NB4 (cell line): ENCODE measurements around the gene DRAP1.

ENCODE experiments used
- CTCF ChIP-seq: IDR thresholded peaks from one replicate; pipeline ENCODE4 v1.5.1; 2012; ENCODE audit warnings: low read depth, low read length
- MYC ChIP-seq: IDR thresholded peaks from 2 replicates; pipeline ENCODE4 v1.6.1; 2011; ENCODE audit warnings: low read depth, low read length

GRCh38 chr11:65903068-65903481, 16.2 kb upstream of the DRAP1 start:
- TF ChIP-seq CTCF: no peak
- no peak for TF ChIP-seq MYC
